GM12801 (cell line): ENCODE results near the gene NHERF2.

Experiments used
- TF ChIP-seq, protein P1 (sequence below): IDR thresholded peaks from one replicate; pipeline ENCODE4 v1.5.1; 2011; ENCODE audit warnings: control low read depth; ENCODE audit not compliant: insufficient read length; ENCODE audit errors: extremely low read depth

The NHERF2 gene

DNA sequence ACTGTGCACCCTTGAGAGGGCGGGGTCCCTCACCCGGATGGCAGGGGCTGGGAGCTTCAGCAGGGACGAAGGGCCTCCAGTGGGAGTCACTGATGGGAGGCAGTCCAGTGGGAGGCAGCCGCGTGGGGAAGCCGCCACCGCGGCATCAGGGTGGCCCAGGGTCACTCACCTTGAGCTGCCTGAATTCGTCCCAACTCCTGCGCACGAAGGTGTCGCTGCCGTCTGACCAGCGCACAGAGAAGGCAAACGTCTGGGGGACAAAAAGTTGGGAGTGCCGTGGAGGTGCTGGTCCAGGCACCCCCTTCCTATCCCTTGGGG is 46.0 kb upstream of the NHERF2 start:
- TF ChIP-seq, protein P1, sequence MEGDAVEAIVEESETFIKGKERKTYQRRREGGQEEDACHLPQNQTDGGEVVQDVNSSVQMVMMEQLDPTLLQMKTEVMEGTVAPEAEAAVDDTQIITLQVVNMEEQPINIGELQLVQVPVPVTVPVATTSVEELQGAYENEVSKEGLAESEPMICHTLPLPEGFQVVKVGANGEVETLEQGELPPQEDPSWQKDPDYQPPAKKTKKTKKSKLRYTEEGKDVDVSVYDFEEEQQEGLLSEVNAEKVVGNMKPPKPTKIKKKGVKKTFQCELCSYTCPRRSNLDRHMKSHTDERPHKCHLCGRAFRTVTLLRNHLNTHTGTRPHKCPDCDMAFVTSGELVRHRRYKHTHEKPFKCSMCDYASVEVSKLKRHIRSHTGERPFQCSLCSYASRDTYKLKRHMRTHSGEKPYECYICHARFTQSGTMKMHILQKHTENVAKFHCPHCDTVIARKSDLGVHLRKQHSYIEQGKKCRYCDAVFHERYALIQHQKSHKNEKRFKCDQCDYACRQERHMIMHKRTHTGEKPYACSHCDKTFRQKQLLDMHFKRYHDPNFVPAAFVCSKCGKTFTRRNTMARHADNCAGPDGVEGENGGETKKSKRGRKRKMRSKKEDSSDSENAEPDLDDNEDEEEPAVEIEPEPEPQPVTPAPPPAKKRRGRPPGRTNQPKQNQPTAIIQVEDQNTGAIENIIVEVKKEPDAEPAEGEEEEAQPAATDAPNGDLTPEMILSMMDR: no peak

DNA sequence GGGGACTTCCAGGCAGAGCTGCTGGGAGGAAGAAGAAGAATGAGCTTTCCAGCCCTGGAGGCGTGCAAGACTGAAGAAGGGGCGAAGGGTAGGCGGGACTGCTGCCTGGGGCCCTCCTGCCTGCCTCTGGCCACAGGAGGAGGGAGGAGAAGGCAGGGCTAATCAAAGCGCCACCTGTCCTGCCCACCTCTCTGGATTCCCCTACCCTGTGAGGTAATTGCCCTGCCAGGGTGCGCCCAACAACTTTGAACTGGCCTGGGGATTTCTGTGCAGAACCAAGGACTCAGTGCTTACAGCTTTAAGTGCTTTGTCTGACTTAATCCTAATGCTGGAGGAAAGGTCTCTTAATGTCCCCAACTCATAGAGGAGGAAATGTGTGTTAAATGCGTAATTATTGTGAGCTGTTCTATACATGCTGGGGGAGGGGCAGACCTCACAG is 45.3 kb upstream of the NHERF2 start, which contains the start of gene NOXO1:
Gene NOXO1, minus strand, starts transcription at position 72 of the 439 bp plus-strand sequence. CDS start 290 bp downstream, outside the sequence.
- TF ChIP-seq, protein P1: no peak

DNA sequence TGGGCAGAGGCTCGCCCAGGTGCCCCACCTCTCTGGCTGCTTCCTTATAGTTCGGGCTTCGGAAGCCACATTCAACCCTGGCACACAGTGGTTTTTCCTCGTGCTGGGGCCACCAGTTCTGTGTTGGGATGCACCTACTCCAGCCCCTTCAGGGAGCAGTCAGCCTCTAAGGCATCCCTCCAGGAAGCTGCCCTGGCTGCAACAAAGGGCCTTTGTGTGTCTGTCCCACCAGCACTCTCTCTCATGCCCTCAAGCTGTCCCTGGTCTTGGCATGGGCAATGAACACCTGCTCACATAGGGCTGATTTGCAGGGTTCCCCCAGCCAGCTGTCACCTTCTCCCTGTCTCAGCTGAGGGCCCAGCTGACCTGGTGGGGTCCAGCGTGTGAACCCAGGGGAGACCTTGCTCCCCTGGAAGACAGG is 44.7 kb upstream of the NHERF2 start:
- TF ChIP-seq, protein P1: no peak

DNA sequence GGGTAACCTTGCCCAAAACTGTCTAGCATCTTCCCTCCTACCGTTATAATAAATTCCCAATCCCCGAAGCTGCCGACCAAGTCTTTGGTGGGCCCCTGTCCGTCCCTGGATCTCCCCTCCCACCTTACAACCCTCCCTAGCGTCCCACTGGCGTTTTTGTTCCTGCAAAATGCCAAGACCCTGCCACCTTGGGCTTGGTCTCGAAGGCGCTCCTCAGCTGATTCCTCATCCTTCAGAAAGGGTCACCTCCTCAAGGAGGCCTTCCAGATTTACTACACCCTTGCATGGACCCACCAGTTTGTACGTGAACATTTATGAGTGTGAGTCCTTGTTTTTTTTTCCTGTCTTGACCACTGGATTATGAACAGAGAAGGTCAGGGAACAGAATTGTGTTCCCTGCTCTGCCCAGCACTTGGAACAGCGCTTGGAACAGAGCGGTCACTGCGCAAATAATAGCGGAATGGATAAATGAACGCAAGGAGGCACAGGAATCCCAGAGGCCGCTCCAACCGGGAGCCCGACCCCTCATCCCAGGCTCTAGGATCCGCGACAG is 43.6 kb upstream of the NHERF2 start:
- TF ChIP-seq, protein P1: no peak

DNA sequence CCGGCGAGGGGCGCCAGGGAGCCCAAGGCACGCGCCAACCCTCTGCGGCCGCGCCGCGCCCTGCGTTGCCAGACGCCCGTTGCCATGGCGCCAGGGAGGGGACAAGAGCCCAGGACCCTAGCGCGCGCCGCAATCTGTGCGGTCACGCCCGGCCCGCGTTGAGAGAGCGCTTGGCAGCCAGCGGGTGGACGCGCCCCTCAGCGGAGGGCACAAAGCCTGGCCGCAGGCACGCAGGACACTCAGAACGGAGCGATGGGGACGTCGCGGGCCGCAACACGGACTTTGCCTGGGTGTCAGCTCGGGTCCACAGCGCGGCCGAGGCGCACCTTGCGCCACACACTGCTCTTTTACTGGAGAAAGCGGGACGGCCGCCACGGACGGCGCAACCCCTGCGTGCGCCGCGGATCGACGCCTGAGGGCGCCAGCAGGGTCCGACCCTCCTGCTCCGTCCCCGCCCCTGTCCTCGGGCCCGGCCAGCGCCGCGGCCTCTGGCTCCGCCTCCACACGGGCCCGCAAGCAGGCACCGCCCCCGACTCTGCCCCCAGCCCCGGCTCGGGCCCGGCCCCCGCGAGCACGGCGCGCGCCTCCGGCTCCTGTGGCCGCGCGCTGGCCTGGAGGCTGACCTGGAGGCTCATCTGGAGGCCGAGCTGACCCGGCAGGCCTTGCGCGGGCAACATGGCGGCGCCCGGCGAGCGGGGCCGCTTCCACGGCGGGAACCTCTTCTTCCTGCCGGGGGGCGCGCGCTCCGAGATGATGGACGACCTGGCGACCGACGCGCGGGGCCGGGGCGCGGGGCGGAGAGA is 43.0 kb upstream of the NHERF2 start, which contains the start of gene GFER:
Gene GFER, plus strand, starts transcription at position 650 of the 803 bp plus-strand sequence. Its CDS starts 26 bp downstream, at position 676.
- TF ChIP-seq, protein P1: no peak

DNA sequence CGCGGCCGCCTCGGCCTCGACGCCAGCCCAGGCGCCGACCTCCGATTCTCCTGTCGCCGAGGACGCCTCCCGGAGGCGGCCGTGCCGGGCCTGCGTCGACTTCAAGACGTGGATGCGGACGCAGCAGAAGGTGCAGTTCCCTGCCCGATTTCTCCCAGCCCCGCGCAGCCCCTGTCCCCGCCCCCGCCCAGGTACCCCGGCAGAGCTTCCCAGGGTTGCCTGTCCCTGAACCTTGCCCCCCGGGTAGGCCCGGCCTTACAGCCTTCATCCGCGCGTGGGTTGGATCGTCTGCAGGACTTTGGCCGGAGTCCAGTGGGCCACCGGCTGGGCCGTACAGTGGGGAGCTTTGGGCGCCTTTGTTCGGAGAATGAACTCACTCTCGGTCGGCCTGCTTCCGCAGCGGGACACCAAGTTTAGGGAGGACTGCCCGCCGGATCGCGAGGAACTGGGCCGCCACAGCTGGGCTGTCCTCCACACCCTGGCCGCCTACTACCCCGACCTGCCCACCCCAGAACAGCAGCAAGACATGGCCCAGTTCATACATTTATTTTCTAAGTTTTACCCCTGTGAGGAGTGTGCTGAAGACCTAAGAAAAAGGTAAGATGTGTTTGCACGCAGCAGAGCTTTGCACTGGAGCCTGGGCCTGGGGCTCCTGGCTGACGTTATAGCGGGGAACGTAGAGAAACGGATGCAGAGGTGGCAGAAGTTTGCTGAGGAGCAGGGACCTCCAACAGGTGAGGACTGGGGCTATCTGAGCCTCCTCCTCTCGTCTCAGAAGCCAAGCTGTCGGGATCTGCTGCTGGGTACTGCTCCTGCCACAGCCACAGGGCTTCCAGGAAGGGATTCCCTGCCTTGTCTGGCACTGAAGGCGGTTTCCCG is 42.1 kb upstream of the NHERF2 start:
- TF ChIP-seq, protein P1: no peak
